ENCODE data around the gene SRRM1.
A peak's percentile ranks its signal among the peaks of the same experiment; 100 is the strongest.

DNA sequence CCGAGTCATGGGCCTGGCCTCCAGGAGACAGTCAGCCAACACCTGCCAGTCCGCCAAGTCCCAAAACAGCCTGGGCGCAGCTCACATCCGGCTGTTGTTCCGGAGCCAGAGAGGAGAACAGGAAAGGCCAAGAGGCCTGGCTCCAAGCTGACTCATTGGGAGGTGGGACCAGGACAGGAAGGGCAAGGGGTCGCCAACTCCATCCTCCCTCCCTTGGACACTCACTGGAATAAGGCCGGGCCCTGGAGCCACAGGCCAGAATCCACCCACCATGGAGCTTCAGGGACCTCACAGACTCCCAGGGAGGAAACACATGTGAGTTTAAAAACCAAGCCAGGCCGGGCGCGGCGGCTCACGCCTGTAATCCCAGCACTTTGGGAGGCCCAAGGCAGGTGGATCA is 77.0 kb downstream of the SRRM1 start:
- TF ChIP-seq POLR2AphosphoS5 (IDR thresholded peaks at IDR 0.05) (peak in 1 of 3 donors; percentile 88), EP300 (IDR thresholded peaks at IDR 0.05) (no peak), POLR2A (IDR thresholded peaks at IDR 0.05) (no peak)
- TF ChIP-seq, protein P1, sequence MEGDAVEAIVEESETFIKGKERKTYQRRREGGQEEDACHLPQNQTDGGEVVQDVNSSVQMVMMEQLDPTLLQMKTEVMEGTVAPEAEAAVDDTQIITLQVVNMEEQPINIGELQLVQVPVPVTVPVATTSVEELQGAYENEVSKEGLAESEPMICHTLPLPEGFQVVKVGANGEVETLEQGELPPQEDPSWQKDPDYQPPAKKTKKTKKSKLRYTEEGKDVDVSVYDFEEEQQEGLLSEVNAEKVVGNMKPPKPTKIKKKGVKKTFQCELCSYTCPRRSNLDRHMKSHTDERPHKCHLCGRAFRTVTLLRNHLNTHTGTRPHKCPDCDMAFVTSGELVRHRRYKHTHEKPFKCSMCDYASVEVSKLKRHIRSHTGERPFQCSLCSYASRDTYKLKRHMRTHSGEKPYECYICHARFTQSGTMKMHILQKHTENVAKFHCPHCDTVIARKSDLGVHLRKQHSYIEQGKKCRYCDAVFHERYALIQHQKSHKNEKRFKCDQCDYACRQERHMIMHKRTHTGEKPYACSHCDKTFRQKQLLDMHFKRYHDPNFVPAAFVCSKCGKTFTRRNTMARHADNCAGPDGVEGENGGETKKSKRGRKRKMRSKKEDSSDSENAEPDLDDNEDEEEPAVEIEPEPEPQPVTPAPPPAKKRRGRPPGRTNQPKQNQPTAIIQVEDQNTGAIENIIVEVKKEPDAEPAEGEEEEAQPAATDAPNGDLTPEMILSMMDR (IDR thresholded peaks at IDR 0.05): no peak
